ENCODE results near the gene CCDC38. TPM values are rescaled to one million over a fixed set of nuclear protein-coding genes. Genes with fewer than 3 reads are reported as not detected.

CCDC38 gene
- total and polyA plus RNA-seq, 9 of the 15 experiments (the other 6 are each of a cell fraction or from before 2014, with no cell fraction given): not detected

DNA sequence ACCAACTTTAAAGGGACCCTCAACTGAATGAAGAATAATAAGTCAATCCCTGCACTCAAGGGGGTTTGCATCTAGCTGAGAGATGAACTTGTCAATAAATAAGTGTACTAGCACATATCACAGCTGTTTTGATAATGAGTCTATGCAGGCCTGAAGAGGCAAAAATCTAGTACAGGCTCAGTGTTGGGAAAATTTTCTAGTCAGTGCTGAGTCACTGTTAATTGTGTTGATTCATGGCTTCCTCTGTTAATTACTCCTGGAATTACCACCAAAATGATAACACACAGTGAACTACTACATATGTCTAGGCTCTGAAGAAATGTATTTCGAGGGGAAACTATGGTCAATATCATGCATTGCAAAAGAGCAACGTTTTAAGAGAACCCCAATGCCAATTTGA, 64.8 kb downstream of the CCDC38 start (continued):
- TF ChIP-seq, protein P1, sequence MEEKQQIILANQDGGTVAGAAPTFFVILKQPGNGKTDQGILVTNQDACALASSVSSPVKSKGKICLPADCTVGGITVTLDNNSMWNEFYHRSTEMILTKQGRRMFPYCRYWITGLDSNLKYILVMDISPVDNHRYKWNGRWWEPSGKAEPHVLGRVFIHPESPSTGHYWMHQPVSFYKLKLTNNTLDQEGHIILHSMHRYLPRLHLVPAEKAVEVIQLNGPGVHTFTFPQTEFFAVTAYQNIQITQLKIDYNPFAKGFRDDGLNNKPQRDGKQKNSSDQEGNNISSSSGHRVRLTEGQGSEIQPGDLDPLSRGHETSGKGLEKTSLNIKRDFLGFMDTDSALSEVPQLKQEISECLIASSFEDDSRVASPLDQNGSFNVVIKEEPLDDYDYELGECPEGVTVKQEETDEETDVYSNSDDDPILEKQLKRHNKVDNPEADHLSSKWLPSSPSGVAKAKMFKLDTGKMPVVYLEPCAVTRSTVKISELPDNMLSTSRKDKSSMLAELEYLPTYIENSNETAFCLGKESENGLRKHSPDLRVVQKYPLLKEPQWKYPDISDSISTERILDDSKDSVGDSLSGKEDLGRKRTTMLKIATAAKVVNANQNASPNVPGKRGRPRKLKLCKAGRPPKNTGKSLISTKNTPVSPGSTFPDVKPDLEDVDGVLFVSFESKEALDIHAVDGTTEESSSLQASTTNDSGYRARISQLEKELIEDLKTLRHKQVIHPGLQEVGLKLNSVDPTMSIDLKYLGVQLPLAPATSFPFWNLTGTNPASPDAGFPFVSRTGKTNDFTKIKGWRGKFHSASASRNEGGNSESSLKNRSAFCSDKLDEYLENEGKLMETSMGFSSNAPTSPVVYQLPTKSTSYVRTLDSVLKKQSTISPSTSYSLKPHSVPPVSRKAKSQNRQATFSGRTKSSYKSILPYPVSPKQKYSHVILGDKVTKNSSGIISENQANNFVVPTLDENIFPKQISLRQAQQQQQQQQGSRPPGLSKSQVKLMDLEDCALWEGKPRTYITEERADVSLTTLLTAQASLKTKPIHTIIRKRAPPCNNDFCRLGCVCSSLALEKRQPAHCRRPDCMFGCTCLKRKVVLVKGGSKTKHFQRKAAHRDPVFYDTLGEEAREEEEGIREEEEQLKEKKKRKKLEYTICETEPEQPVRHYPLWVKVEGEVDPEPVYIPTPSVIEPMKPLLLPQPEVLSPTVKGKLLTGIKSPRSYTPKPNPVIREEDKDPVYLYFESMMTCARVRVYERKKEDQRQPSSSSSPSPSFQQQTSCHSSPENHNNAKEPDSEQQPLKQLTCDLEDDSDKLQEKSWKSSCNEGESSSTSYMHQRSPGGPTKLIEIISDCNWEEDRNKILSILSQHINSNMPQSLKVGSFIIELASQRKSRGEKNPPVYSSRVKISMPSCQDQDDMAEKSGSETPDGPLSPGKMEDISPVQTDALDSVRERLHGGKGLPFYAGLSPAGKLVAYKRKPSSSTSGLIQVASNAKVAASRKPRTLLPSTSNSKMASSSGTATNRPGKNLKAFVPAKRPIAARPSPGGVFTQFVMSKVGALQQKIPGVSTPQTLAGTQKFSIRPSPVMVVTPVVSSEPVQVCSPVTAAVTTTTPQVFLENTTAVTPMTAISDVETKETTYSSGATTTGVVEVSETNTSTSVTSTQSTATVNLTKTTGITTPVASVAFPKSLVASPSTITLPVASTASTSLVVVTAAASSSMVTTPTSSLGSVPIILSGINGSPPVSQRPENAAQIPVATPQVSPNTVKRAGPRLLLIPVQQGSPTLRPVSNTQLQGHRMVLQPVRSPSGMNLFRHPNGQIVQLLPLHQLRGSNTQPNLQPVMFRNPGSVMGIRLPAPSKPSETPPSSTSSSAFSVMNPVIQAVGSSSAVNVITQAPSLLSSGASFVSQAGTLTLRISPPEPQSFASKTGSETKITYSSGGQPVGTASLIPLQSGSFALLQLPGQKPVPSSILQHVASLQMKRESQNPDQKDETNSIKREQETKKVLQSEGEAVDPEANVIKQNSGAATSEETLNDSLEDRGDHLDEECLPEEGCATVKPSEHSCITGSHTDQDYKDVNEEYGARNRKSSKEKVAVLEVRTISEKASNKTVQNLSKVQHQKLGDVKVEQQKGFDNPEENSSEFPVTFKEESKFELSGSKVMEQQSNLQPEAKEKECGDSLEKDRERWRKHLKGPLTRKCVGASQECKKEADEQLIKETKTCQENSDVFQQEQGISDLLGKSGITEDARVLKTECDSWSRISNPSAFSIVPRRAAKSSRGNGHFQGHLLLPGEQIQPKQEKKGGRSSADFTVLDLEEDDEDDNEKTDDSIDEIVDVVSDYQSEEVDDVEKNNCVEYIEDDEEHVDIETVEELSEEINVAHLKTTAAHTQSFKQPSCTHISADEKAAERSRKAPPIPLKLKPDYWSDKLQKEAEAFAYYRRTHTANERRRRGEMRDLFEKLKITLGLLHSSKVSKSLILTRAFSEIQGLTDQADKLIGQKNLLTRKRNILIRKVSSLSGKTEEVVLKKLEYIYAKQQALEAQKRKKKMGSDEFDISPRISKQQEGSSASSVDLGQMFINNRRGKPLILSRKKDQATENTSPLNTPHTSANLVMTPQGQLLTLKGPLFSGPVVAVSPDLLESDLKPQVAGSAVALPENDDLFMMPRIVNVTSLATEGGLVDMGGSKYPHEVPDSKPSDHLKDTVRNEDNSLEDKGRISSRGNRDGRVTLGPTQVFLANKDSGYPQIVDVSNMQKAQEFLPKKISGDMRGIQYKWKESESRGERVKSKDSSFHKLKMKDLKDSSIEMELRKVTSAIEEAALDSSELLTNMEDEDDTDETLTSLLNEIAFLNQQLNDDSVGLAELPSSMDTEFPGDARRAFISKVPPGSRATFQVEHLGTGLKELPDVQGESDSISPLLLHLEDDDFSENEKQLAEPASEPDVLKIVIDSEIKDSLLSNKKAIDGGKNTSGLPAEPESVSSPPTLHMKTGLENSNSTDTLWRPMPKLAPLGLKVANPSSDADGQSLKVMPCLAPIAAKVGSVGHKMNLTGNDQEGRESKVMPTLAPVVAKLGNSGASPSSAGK (IDR thresholded peaks at IDR 0.05): no peak
- TF ChIP-seq ARID4B (CRISPR knock-in tag; IDR thresholded peaks at IDR 0.05): no peak
- no peak for TF ChIP-seq SRSF7 (optimal IDR thresholded peaks at IDR 0.05; ENCODE audit: low read depth, low read length)
- TF ChIP-seq FOXM1 (IDR thresholded peaks at IDR 0.05; ENCODE audit: low read depth): no peak
- no peak for TF ChIP-seq FOXM1 (CRISPR knock-in tag; IDR thresholded peaks at IDR 0.05; ENCODE audit: low read depth)
- peak; percentile 94 for TF ChIP-seq C11orf30 (IDR thresholded peaks at IDR 0.05; ENCODE audit: low read depth)
- no peak for TF ChIP-seq ZNF282 (CRISPR knock-in tag; IDR thresholded peaks at IDR 0.05)
- no peak for TF ChIP-seq CCAR2 (IDR thresholded peaks at IDR 0.05; ENCODE audit: low read depth, low read length)
- TF ChIP-seq PCBP1 (IDR thresholded peaks at IDR 0.05; ENCODE audit: low read depth, low read length, poor library complexity, severe bottlenecking): no peak
- TF ChIP-seq DPF2 (IDR thresholded peaks at IDR 0.05): peak; percentile 64
- no peak for TF ChIP-seq ZFP1 (CRISPR knock-in tag; IDR thresholded peaks at IDR 0.05)
- no peak for TF ChIP-seq HDGF (IDR thresholded peaks at IDR 0.05)
- no peak for TF ChIP-seq KLF10 (CRISPR knock-in tag; IDR thresholded peaks at IDR 0.05)
- no peak for TF ChIP-seq MEF2A (IDR thresholded peaks at IDR 0.05; ENCODE audit: control insufficient read depth, low read depth, low read length)
- no peak for TF ChIP-seq HNRNPUL1 (IDR thresholded peaks at IDR 0.05; ENCODE audit: low read length)
